OCI-LY1 (cell line): ENCODE results near the gene VPS35L.

Experiments
- CTCF ChIP-seq: fragments of 200-600 bp; sonication (generic), shearing (Covaris generic); IDR thresholded peaks from 2 replicates; pipeline ENCODE4 v1.5.1; 2017; ENCODE audit warnings: mild to moderate bottlenecking, antibody characterized with exemption, low read length, moderate library complexity, mixed read lengths
- EZH2 ChIP-seq: fragments of 200-600 bp; sonication (generic), shearing (Covaris generic); IDR thresholded peaks from 2 replicates; pipeline ENCODE4 v1.8.0; 2017; ENCODE audit warnings: borderline replicate concordance, mixed run types, mild to moderate bottlenecking, antibody characterized with exemption, low read length, moderate library complexity, mixed read lengths

GRCh38 chr16:19518388-19518787 is 37.1 kb upstream of the VPS35L start:
- TF ChIP-seq EZH2 (no peak), CTCF (no peak)
